Ovary (tissue), 3 donors: ENCODE data around the gene SRPK1.

Experiments used
- CTCF ChIP-seq, 3 donors: fragments of 450-650 bp in 2 of 3; fragments of 200-600 bp in 1 of 3; IDR thresholded peaks; one replicate each; pipeline versions ENCODE4 v1.5.1 to v1.8.0; 2016 to 2022; ENCODE audit warnings: antibody characterized with exemption in 3 of 3, mild to moderate bottlenecking in 1 of 3
- POLR2A ChIP-seq: fragments of 450-650 bp; IDR thresholded peaks from one replicate; pipeline ENCODE4 v1.6.1; 2017; ENCODE audit warnings: antibody characterized with exemption, mild to moderate bottlenecking, moderate library complexity
- donor health status: DM: no; HTN: no; CAD: no.

GRCh38 chr6:35808688-35809087 lies 112.2 kb downstream of the SRPK1 start:
- TF ChIP-seq POLR2A (no peak), CTCF (IDR thresholded peaks at IDR 0.05) (no peak)
